NCI-H2081 (cell line): ENCODE results near the gene SULT1E1.

Source experiments
- DNase-seq, 2 experiments: peaks; one replicate each; lab custom pipeline; 2025; lab: John Stamatoyannopoulos, UW

Gene SULT1E1, protein sequence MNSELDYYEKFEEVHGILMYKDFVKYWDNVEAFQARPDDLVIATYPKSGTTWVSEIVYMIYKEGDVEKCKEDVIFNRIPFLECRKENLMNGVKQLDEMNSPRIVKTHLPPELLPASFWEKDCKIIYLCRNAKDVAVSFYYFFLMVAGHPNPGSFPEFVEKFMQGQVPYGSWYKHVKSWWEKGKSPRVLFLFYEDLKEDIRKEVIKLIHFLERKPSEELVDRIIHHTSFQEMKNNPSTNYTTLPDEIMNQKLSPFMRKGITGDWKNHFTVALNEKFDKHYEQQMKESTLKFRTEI

DNA sequence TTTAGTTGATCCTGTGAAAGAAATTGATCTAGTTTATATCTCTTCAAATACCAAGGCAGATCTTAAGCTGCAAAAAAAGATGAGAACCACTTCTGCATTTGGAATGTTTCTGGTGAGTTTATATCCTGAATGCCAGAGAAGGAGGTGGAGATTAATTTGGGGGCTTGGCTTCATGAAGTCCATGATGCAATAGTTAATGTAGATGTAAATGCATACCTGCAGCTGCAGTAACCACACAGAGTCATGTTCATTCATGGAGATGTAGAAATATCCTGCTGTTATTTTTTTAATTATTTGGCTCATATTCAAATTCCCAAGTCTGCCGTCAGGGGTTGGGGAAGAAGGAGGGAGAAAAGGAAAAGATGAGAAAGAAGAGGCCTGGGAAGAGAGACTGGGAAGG, at the start of gene SULT1E1:
Gene SULT1E1, minus strand, starts transcription at position 94 of the 400 bp plus-strand sequence. CDS start 2,501 bp downstream, outside the sequence.
- peak in 1 of 2 experiments; percentile 7 for DNase-seq

DNA sequence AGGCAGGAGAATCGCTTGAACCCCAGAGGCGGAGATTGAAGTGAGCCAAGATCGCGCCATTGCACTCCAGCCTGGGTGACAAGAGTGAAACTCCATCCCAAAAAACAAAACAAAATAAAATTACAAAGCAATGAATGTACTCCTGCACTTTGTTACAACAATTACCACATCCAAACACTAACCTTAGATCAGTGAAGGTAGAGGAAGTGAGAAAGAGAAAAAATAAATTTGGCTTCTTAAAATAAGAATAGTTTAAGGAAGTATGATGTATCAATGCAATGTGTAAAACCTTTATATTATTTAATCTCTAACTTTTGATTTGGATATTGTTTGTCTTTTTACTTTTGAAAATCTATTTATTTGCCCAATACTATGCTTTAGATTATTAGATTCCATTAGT, 49.2 kb upstream of the SULT1E1 start:
- DNase-seq, result no peak

DNA sequence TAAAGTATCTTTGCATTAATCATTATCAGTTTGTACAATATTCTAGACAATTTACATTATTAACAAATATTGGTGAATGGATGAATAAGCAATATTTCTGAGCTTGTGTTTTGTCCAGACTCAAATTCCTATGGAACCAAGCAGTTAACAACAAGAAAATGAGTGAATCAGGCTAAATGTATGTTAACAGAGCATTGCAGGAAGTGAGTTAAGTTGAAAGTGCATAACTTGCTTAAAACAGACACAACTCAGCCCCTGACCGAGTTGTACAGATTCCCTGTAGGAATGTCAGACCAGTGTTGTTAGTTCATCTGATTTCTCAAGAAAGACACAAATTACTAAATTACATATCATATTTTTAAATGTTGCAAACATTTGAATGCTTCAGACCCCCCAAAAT, 47.2 kb upstream of the SULT1E1 start:
- no peak for DNase-seq

DNA sequence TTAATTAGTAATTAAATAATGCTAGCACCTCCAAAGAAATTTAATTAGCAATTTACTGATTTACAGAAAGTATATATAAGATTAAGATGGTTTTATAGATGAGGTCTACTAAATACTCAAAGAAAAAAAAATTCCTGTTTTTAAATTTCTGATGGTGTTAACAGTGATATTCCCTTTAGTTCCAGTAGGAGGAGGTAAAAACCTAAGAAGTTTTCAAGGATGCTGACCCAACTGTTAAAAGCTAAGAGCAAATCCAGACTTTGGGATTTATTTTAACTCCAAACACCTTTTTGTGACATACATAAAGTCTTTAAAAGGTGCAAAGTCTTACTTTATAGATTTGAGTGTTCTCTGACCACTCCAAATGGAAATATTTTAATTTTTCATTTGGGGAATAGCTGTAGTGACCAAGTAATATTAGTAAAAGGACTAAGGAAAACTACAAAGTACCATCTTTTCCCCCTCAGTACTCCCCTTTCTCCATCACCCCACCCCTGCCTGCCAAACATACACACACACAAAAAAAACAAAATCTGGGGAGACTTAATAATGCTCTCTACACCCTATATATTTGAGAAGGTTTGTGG, 36.7 kb upstream of the SULT1E1 start:
- peak in 1 of 2 experiments; percentile 1 for DNase-seq

DNA sequence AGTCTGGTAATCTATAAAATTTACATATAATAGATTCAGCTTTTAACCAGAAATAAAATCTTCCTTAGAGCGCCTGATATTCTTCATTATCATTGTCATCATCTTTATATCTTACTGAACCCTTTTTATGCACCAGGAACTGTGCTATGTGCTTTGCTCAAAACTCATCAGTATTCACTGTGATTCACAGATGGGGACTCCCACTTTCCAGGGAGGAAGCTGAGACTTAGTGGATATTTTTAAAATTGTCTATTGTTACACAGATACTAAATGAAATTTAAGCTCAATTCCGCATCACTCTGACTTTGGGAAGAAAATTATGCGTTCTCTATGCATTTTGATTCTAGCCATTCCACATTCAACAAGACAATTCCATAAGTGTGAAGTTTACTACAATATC, 34.8 kb upstream of the SULT1E1 start:
- DNase-seq, result no peak

DNA sequence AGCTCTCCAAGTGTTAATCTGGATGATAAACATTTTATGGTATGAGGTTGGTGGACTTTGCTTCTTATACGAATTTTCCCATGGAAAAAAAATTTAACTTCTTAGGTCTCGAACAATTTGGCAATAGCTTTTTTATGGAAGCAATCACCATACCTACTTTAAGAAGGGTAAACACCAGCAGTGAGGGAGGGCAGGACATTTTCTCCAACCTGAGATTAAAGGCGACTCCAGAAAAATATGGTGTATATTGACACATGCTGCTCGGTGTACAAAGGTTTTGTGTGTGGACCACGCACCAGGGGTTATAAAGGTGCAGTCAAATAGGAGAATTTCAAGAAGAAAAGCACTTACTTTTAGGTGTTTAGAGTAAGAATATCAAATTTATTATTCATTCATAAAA, 34.2 kb upstream of the SULT1E1 start:
- DNase-seq, result no peak

DNA sequence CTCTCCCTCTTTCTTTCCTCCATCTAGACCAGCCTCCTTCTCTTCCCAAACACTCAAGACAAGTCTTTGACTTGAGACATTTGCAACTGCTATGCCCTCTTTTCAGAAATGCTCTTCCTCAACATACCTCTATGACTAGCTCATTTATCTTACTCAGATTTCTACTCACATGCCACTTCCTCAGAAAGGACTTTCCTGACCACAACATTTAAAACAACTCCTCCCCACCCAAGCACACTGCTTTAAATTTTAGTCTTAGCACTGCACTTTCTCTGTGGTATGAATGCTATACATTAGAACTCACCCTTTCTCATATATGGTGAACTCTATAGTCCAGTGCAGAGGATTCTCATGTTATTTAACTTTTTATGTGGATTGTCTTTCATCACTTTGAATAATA, 28.4 kb upstream of the SULT1E1 start:
- no peak for DNase-seq

DNA sequence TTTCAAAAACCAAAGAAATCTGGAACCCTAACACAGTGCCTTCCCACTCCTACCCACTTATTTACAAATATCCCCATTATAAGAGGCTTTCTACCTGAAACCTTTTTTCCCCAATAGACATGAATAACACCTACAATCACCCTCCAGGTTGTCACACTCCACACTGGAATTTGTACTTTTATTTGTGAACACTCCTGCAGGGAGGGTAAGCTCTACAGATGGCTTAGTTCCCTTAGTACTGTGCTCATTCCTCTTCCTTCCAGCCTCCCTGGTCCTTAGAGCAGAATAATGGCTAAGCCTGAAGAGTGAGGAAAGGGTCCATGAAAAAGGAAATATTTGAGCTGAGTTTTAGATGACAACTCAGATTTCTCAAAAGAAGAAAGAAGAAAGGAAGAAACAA, 22.2 kb upstream of the SULT1E1 start:
- no peak for DNase-seq

DNA sequence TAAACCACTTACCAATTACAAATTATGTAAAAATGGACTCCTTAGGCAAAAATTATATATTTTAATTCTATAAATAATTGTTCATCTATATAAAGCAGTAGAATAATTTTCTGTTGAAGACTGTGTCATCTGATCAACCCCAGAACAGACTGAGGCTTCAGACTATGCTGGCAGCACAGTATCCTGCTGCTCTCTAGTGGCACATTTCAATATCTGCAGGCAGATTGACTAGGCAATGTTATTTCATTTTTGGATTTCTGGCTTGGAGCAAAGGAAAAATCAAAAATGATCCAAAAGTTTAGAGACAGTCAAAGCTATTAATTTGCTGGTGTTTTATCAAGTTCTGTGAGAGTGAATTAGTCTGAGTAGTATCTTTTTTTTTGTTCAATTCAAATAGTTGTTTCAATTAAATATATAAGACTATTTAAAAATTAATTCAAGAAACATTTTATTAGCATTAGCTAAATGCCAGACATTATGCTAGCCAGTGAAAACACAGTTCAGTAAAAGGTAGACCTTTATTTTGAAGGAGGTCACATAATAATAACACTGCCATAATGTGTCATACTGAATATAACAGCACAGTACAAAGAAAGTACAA, 21.3 kb upstream of the SULT1E1 start:
- DNase-seq, result peak; percentile 5 to 55

DNA sequence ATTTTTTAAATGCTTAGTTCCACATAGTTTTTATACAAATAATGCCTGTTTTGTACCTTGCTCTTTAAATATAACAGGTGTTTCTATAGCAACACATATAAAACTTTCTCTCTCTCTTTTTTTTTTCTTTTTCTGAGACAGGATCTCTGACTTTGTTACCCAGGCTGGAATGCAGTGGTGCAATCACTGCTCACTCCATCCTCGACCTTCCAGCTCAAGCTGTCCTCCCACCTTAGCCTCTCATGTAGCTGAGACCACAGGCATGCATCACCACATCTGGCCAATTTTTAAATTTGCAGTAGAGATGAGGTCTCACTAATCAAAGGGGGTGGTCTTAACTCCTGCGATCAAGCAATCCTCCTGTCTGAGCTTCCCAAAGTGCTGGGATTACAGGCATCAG, 18.3 kb upstream of the SULT1E1 start:
- no peak for DNase-seq

DNA sequence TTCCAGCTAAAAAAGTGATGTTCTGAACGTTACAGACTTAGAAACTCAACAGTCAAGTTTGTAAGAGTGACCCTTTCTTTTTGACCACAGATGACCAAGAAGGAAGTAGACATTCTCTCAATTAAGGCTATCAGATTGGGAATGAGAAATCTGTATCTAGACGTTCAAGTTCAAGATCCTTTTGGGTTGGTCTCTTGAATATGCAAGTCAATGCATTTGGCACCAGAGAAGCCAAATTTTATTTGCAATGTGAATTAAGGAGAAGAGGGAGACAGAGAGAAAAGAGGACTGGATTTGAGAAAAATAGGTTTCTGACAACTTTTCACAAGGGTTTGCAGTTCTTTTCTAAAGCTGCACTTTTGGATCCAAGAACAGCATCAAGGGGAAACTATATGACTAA, 17.5 kb upstream of the SULT1E1 start:
- DNase-seq, result no peak

DNA sequence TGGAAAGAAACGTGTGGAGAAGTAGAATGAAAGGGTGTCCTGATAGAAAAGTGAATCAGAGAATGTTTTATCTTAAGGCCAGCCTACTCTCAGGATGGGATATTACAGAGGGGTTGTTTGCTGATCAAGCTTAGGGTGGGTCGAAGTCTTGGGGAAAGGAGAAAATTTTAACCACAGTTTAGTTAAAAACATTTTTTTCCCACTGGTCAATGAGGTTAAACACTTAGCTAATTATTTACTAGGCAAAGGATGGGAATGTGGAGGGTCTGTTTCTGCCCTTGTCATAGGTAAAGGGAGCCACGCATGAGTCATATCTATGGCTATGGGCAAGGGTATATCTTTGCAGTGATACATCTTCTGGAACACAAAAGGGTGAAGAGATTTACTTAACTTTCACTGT, 16.1 kb upstream of the SULT1E1 start:
- DNase-seq, result no peak

DNA sequence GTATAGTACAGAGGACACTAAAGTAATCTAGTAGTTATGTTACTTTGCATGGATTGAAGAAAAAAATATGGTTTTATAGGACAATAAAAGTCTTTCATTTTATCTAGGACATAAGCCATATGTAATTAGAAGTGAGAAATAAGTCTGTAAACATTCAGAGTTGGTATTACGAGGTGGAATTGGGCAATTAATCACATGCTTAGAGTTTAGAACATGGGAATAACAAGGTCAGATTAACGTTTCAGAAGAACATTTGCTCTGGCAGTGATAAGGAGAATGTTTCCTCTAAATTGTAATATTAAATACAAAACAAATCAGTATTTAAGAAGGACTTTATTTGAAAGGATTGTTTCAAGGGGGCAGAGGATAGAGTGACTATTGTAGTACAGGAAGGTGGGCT, 15.6 kb upstream of the SULT1E1 start:
- no peak for DNase-seq

DNA sequence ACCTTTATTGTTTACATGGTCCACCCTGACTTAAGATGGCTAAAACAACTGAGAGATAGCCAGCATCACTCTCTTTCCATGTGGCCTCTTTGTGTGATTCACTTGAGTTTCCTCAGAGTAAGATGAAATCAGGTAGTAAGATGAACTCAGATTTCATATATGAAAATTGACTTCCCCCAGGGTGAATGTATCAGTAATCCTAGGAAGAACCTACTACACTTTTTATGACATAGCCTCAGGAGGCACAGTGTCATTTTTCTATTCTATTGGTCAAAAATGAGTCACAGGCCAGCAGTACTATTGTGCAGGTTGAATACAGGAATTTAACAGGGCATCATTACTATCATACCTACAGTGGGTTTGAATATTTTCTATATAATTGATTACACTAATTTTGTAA, 14.6 kb upstream of the SULT1E1 start:
- DNase-seq, result no peak

DNA sequence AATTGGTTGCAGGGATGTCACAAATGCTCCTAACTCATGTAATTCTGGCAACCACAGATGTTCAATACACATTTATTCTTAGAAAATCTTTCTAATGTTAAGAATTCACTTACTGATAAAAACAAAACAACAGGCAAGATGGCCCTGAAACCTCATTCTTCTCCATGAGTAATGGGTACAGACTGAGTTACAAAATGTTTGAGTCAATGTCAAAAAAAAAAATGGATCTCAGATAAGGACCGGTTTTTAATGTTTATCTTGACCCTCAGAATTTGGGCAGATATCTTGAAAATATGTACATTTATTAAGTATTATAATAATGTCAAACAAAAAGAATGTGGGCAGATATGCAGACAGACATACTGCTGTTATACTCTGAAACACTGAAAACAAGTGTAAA, 1.8 kb upstream of the SULT1E1 start:
- DNase-seq, result no peak

DNA sequence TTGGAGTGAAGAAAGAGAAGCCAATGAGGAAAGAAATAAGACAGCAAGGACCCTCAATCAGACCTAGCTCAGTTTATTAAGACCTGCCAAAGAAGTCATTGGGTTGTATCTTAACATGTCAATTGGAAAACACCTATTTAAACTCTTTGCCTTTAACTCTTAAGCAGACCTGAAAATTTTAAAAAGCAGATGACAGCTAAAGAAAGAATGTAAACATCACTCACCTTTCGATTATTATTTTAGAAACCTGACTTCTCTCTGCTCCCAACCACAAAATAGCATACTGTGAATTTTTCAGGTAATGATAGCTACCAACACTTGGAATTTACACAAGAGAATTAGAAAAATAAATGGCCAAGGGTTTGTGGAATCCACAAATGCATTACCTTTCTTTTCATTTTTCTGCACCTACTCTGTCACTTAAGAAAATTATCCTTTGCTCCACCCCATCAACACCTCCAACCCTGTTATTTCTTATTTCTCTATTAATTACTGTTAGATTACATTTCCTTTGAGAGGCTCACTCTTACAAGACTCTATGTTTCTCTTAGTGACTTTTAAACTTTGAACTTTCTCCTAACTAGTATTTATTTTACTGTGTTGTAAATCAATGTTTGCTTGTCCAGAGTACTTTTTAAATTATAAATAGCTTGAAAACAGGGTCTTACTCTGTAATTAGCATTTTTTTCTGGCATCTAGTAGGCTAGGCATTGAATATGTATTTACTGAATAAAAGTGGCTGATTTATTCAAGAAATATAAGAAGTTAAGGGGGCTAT, 765 bp upstream of the SULT1E1 start:
- DNase-seq, result no peak

DNA sequence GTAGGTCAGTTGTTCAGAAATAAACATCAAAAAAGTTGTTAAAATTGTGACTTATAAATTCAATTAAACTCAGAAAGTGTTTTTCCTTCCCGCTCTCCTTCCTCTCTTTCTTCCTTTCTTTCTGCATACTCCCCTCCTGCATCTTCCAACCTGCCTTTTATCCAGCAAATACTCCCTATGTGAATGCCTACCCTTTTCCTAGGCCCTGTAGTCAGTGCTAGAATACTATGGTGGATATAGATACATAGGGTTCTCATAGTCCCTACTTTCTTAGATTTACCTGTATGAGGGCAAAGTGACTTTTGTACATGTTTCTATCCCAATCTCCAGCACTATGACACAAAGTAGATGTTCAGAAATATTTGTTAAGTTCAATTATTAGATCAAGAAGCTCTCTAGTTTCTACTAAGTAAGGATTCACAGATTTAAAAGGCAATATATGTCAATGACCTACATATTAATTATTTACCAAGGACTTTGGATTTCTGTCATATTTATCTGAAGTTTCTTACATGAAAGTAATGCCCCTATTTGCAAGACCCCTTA, 732 bp downstream of the SULT1E1 start:
- DNase-seq, result no peak

DNA sequence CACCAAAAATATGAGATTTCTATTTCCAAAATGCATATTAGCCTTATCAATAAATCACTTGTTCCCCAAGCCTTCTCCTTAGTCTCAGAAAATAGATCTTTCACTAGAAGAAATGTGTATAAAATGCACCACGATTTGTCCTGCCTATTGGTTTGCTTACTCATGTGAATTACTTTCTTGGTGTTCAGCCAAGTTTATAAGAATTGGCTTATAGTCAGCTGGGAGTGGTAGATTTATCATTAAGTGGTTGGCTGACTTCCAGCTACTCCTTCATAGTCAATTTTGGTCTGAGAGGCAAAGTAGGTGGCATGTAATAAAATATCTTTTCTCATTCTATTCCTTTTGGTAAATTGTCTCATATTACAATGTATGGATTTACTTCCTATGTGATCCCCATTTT, 1.3 kb downstream of the SULT1E1 start:
- DNase-seq, result peak in 1 of 2 experiments; percentile 34

DNA sequence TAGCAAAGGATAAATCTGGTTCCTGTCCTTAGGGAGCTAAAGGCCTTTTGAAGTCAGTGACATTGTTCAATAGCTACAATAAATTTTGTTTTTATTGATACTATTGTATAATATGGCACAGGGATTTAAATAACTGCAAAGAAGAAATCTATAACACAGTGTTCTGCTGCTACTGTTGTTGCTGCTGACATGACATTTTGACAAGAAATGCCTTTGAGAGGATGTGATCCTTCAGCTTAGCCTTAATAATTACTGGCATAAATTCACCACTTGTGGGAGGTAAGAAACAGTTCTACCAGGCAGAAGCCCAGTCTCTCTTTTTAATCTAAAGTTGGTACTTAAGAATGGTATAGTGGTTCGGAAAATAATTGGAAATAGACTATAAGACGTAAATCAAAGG, 4.1 kb downstream of the SULT1E1 start:
- DNase-seq, result no peak

DNA sequence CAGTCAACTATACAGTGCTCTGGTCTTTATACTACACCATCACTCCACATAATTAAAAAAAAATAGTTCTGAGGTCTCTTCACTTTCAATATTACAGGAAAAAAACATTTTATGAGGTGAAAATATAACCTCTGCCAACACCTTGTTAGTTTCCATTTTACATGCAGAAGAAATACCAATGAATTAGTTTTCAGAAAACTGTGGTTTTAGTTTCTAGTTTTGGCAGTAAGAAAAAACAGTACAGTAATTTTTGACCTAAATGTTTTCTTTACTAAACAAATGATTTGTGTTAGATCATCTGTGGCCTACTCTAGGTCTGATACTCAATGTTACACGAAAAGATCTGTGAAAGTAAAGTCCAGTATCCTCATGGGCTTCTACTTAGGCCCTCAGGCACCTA, 10.0 kb downstream of the SULT1E1 start:
- DNase-seq, result no peak

DNA sequence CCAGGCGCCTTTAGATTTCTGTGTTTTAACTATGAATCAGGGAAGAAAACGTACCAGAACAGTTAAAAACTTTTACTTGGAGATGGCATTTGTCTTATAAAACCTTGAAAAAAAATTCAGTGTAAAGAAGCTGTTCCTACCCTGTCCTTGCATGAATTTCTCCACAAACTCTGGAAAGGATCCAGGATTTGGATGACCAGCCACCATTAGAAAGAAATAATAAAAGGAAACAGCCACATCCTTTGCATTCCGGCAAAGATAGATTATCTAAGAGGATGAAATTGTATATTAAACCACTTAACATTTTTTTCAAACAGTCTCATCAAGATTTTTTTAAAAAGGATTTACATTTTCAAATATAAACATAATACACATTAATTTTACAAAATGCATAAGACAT, 10.6 kb downstream of the SULT1E1 start:
- no peak for DNase-seq

DNA sequence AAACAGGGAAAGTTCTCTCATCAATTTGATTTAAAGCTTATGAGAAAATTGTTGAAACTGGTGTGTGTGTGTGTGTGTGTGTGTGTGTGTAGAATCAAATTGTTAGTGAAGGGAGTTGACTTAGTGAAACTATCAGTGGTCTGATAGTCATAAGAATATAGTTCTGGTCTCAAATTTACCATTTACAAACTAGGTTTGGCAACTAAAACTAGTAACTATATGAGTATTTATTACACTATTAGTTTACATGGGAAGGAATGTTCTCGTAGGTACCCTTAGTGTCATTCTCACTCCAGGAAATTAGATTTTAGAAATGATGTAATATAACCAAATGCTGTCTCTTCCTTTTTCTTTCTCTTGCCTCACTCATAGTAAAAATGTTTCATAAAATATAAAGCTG, 11.9 kb downstream of the SULT1E1 start:
- no peak for DNase-seq

DNA sequence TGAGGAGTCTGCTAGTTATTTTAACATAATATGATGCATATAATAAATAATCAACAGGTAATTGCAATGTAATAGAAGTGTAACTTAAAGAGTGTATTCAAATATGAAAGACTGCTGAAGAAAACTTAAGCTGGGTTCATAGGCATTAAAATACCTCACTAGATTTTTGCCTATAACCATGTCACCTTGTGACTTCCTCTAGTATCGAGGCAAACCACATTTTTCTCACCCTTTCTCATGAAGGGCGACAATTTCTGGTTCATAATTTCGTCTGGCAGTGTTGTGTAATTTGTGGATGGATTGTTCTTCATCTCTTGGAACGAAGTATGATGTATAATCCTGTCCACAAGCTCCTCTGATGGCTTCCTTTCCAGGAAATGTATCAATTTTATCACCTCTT, 16.0 kb downstream of the SULT1E1 start:
- DNase-seq, result no peak
